ENCODE measurements around the gene HOXA3.
A peak's percentile ranks its signal among the peaks of the same experiment; 100 is the strongest.

HOXA3 gene

GRCh38 chr7:27079234-27079975 is 73.0 kb downstream of the HOXA3 start:
- peak; percentile 19 to 37 for DNase-seq

GRCh38 chr7:27078616-27079233 is 73.7 kb downstream of the HOXA3 start:
- DNase-seq: no peak

- no peak for DNase-seq
These were observed 79.3 kb downstream of the HOXA3 start for GRCh38 chr7:27073076-27073475.

- DNase-seq: no peak
These were observed 80.6 kb downstream of the HOXA3 start for GRCh38 chr7:27071622-27072390.

- DNase-seq: no peak
These were observed 84.1 kb downstream of the HOXA3 start for GRCh38 chr7:27068259-27068658.

GRCh38 chr7:27066148-27066547 is 86.2 kb downstream of the HOXA3 start:
- no peak for DNase-seq

GRCh38 chr7:27065709-27066108 is 86.7 kb downstream of the HOXA3 start:
- DNase-seq: no peak

- DNase-seq: no peak
These were observed 87.7 kb downstream of the HOXA3 start for GRCh38 chr7:27064661-27065060.

- DNase-seq: no peak
These were observed 88.2 kb downstream of the HOXA3 start for GRCh38 chr7:27064159-27064558.

GRCh38 chr7:27062946-27063345 is 89.4 kb downstream of the HOXA3 start:
- no peak for DNase-seq
